GM23338 (cell line): ENCODE measurements around the gene ADSL. TPM values are rescaled to one million over a fixed set of nuclear protein-coding genes. Genes with fewer than 3 reads are reported as not detected.

Experiments
- ATAC-seq: fragments of 200-7000 bp; cut with Tn5 transposase; 3 replicates; pipeline ENCODE4 v1.9.1; 2020
- DNase-seq: peaks from one replicate; pipeline ENCODE4 v3.0.0-alpha.2; 2015; ENCODE audit warnings: low spot score
- H2AFZ ChIP-seq: fragments of 200-600 bp; sonication (generic); 2 replicates; pipeline ENCODE4 v1.8.0; 2016; ENCODE audit warnings: antibody characterized with exemption, mild to moderate bottlenecking, moderate library complexity
- H3F3A ChIP-seq: fragments of 200-600 bp; sonication (generic); replicated peaks from 2 replicates; pipeline ENCODE4 v1.8.0; 2017; ENCODE audit warnings: antibody characterized with exemption, mixed run types, low read depth
- H3K27ac ChIP-seq: fragments of 200-600 bp; sonication (generic); 2 replicates; pipeline ENCODE4 v1.6.1; 2016; ENCODE audit warnings: low read depth
- H3K27me3 ChIP-seq: fragments of 200-600 bp; sonication (generic); 2 replicates; pipeline ENCODE4 v1.8.0; 2016; ENCODE audit warnings: mild to moderate bottlenecking, mixed run types, moderate library complexity; ENCODE audit not compliant: insufficient read depth
- H3K36me3 ChIP-seq: fragments of 200-600 bp; sonication (generic); 2 replicates; pipeline ENCODE4 v1.8.0; 2016; ENCODE audit warnings: mild to moderate bottlenecking; ENCODE audit not compliant: insufficient read depth
- H3K4me1 ChIP-seq: fragments of 200-600 bp; sonication (generic); 2 replicates; pipeline ENCODE4 v1.8.0; 2016; ENCODE audit warnings: mild to moderate bottlenecking, moderate library complexity; ENCODE audit not compliant: insufficient read depth
- H3K4me2 ChIP-seq: fragments of 200-600 bp; sonication (generic); 2 replicates; pipeline ENCODE4 v1.7.1; 2017; ENCODE audit warnings: mixed run types
- H3K4me3 ChIP-seq: fragments of 200-600 bp; sonication (generic); 2 replicates; pipeline ENCODE4 v1.6.1; 2016; ENCODE audit warnings: mixed run types
- H3K79me2 ChIP-seq: fragments of 200-600 bp; sonication (generic); replicated peaks from 2 replicates; pipeline ENCODE4 v1.8.0; 2017; ENCODE audit warnings: mild to moderate bottlenecking; ENCODE audit not compliant: insufficient read depth
- H3K9me2 ChIP-seq: fragments of 200-600 bp; sonication (generic); 2 replicates; pipeline ENCODE4 v1.8.0; 2017; ENCODE audit not compliant: insufficient read depth
- H4K20me1 ChIP-seq: fragments of 200-600 bp; sonication (generic); replicated peaks from 2 replicates; pipeline ENCODE4 v1.8.0; 2017; ENCODE audit warnings: mild to moderate bottlenecking; ENCODE audit not compliant: insufficient read depth
- H3K27ac Mint-ChIP-seq: 2 replicates; pipeline ENCODE4 v1.8.0; 2020; ENCODE audit warnings: inconsistent platforms, mild to moderate bottlenecking, moderate library complexity, mixed read lengths
- H3K27me3 Mint-ChIP-seq: 3 replicates; pipeline ENCODE4 v1.8.0; 2022; ENCODE audit warnings: low read depth, mild to moderate bottlenecking, moderate library complexity, mixed read lengths, inconsistent platforms; ENCODE audit not compliant: insufficient read depth, poor library complexity
- H3K36me3 Mint-ChIP-seq: 3 replicates; pipeline ENCODE4 v1.8.0; 2021; ENCODE audit warnings: low read depth, mild to moderate bottlenecking, inconsistent platforms, moderate library complexity, mixed read lengths
- H3K4me1 Mint-ChIP-seq: 3 replicates; pipeline ENCODE4 v1.8.0; 2020; ENCODE audit warnings: mild to moderate bottlenecking, inconsistent platforms, mixed read lengths
- H3K4me3 Mint-ChIP-seq: 3 replicates; pipeline ENCODE4 v1.8.0; 2021; ENCODE audit warnings: moderate library complexity, mild to moderate bottlenecking, inconsistent platforms, mixed read lengths
- H3K9me3 Mint-ChIP-seq: 3 replicates; pipeline ENCODE4 v1.8.0; 2020; ENCODE audit warnings: moderate library complexity, mild to moderate bottlenecking, inconsistent platforms, mixed read lengths
- CTCF ChIP-seq, 2 experiments: fragments of 200-600 bp in 1 of 2; sonication (generic) in 1 of 2; conservative IDR thresholded peaks; 2 replicates each; pipeline versions ENCODE4 v1.5.1 to v1.6.1; 2016 to 2017; ENCODE audit warnings: antibody characterized with exemption in 2 of 2, low read depth in 2 of 2, mild to moderate bottlenecking in 2 of 2, moderate library complexity in 1 of 2
- EZH2phosphoT487 ChIP-seq: fragments of 200-600 bp; sonication (generic); IDR thresholded peaks from one replicate; pipeline ENCODE4 v1.8.1; 2018; ENCODE audit warnings: antibody characterized with exemption; ENCODE audit not compliant: unreplicated experiment
- JUNB ChIP-seq: IDR thresholded peaks from one replicate; pipeline ENCODE4 v1.6.1; 2016; ENCODE audit warnings: antibody characterized with exemption; ENCODE audit not compliant: unreplicated experiment
- NANOG ChIP-seq: IDR thresholded peaks from 2 replicates; pipeline ENCODE4 v1.6.1; 2016; ENCODE audit warnings: antibody characterized with exemption, borderline replicate concordance
- STAT1 ChIP-seq: IDR thresholded peaks from one replicate; pipeline ENCODE4 v1.6.1; 2016; ENCODE audit warnings: antibody characterized with exemption; ENCODE audit not compliant: unreplicated experiment
- ZNF114 ChIP-seq: fragments of 250-450 bp; sonication (Bioruptor Pico); IDR thresholded peaks from 2 replicates; pipeline ENCODE4 v1.5.0; 2020; ENCODE audit warnings: mild to moderate bottlenecking, moderate library complexity
- ZNF331 ChIP-seq: fragments of 250-450 bp; sonication (Bioruptor Pico); IDR thresholded peaks from 2 replicates; pipeline ENCODE4 v1.5.0; 2020; ENCODE audit warnings: low read depth, mild to moderate bottlenecking, moderate library complexity
- ZNF462 ChIP-seq: fragments of 250-450 bp; sonication (Bioruptor Pico); IDR thresholded peaks from 2 replicates; pipeline ENCODE4 v1.5.0; 2020; ENCODE audit warnings: mild to moderate bottlenecking, moderate library complexity
- polyA plus RNA-seq: library from polyadenylated mRNA; unstranded; fragments of >200 nt; fragmentation: Nextera tagmentation; extraction: Ambion mirVana; gene quantifications from 2 replicates; pipeline ENCODE4 v1.2.1, GENCODE V29; 2016
- total RNA-seq: library from RNA; depleted of rRNA; stranded (reverse); fragments of >200 nt; shearing (Covaris generic); gene quantifications from 2 replicates; pipeline ENCODE4 v1.2.3, GENCODE V29; 2014
- TF ChIP-seq, protein P1 (sequence below): IDR thresholded peaks from one replicate; pipeline ENCODE4 v1.6.1; 2018; ENCODE audit warnings: antibody characterized with exemption; ENCODE audit not compliant: unreplicated experiment

The ADSL gene
- total and polyA plus RNA-seq, 2 experiments from 2014 or later: 120 to 232 TPM

- TF ChIP-seq, protein P1, sequence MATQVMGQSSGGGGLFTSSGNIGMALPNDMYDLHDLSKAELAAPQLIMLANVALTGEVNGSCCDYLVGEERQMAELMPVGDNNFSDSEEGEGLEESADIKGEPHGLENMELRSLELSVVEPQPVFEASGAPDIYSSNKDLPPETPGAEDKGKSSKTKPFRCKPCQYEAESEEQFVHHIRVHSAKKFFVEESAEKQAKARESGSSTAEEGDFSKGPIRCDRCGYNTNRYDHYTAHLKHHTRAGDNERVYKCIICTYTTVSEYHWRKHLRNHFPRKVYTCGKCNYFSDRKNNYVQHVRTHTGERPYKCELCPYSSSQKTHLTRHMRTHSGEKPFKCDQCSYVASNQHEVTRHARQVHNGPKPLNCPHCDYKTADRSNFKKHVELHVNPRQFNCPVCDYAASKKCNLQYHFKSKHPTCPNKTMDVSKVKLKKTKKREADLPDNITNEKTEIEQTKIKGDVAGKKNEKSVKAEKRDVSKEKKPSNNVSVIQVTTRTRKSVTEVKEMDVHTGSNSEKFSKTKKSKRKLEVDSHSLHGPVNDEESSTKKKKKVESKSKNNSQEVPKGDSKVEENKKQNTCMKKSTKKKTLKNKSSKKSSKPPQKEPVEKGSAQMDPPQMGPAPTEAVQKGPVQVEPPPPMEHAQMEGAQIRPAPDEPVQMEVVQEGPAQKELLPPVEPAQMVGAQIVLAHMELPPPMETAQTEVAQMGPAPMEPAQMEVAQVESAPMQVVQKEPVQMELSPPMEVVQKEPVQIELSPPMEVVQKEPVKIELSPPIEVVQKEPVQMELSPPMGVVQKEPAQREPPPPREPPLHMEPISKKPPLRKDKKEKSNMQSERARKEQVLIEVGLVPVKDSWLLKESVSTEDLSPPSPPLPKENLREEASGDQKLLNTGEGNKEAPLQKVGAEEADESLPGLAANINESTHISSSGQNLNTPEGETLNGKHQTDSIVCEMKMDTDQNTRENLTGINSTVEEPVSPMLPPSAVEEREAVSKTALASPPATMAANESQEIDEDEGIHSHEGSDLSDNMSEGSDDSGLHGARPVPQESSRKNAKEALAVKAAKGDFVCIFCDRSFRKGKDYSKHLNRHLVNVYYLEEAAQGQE: no peak
- no peak for TF ChIP-seq ZNF331 (CRISPR knock-in tag)
These were observed 69.4 kb downstream of the ADSL start (continued) for GRCh38 chr22:40415531-40416266.

DNA sequence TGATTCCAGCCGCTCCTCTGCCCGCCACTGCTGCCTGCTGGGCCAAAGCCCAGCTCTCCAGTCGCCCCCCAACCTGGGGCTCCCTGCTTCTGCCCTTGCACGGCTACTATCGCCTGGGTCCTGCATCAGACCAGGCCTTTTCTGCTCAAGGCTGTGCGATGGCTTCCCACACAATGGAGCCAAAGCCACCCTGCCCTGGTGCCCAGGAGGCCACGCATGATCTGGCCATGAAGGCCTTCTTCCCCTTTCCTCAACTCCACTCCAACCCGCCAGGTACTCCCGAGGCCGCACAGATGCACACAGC, 69.9 kb downstream of the ADSL start:
- no peaks in the 10 kb centered on the region for H3K9me2 ChIP-seq
- H3K27me3 Mint-ChIP-seq: peaks cover 9% of the 10 kb centered on the region
- no peak overlapping the region for H3K4me2 ChIP-seq
- H3K27ac Mint-ChIP-seq: no peak overlapping the region
- H3K4me3 Mint-ChIP-seq: no peak overlapping the region
- no peak for DNase-seq
- ATAC-seq: no peak
- H3K9me3 Mint-ChIP-seq: peaks cover 2% of the 10 kb centered on the region; the same call in 2 of the 3 replicates
- H3K4me1 ChIP-seq: no peaks in the 10 kb centered on the region
- H3K36me3 ChIP-seq: peaks cover under 1% of the 10 kb centered on the region; the same call in 1 of the 2 replicates
- H3K79me2 ChIP-seq: no peaks in the 10 kb centered on the region
- H2AFZ ChIP-seq: no peak overlapping the region
- no peak overlapping the region for H3K4me3 ChIP-seq
- H3K27ac ChIP-seq: no peak overlapping the region
- H3K4me1 Mint-ChIP-seq: no peaks in the 10 kb centered on the region
- peaks cover 20% of the 10 kb centered on the region for H3K36me3 Mint-ChIP-seq
- no peaks in the 10 kb centered on the region for H3K27me3 ChIP-seq
- no peaks in the 10 kb centered on the region for H3F3A ChIP-seq
- H4K20me1 ChIP-seq: 0 out of 2 replicates have a peak, but pooled peaks cover 4% of the 10 kb centered on the region
- TF ChIP-seq CTCF (conservative IDR thresholded peaks at IDR 0.05; ENCODE audit: low read depth in 2 of 2) (no peak), STAT1 (no peak), EZH2phosphoT487 (no peak), NANOG (no peak), JUNB (no peak), ZNF462 (CRISPR knock-in tag) (no peak), ZNF114 (CRISPR knock-in tag) (no peak)
- TF ChIP-seq, protein P1: no peak
